Gastroesophageal sphincter (tissue), 3 donors: ENCODE data around the gene PRDM16.

ENCODE experiments used
- EP300 ChIP-seq: sonication (generic); formaldehyde crosslinking; IDR thresholded peaks from one replicate; pipeline ENCODE4 v1.6.1; 2017; ENCODE audit warnings: antibody characterized with exemption, mild to moderate bottlenecking
- POLR2A ChIP-seq, 2 donors: fragments of 450-650 bp; IDR thresholded peaks; one replicate each; pipeline ENCODE4 v1.6.1; 2017; ENCODE audit warnings: antibody characterized with exemption in 2 of 2, mild to moderate bottlenecking in 2 of 2, moderate library complexity in 1 of 2
- TF ChIP-seq, protein P1 (sequence below), 4 experiments: fragments of 200-600 bp in 2 of 4; fragments of 450-650 bp in 2 of 4; sonication (generic) in 1 of 4; IDR thresholded peaks; one replicate each; pipeline ENCODE4 v1.5.1; 2017 to 2019; ENCODE audit warnings: antibody characterized with exemption in 4 of 4, mild to moderate bottlenecking in 2 of 4, moderate library complexity in 2 of 4

DNA sequence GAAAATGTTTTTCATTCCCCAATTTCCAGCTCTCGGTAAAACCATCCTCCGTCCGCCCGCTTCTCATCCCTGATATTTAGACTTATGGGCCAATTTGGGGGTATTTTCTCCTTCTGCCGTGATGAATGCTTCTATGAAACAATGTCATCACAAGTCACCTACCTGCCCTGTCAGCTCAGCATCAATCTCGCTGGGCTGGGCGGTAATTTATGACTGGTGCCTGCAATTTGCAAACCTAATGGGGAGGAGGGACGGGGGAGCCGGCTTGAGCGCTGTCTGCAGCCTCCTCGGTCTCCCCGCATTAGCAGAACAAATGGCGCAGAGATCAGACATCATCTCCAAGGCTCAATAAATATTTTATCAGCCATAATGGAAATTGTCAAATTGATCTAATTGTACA lies 72.1 kb downstream of the PRDM16 start:
- TF ChIP-seq, protein P1, sequence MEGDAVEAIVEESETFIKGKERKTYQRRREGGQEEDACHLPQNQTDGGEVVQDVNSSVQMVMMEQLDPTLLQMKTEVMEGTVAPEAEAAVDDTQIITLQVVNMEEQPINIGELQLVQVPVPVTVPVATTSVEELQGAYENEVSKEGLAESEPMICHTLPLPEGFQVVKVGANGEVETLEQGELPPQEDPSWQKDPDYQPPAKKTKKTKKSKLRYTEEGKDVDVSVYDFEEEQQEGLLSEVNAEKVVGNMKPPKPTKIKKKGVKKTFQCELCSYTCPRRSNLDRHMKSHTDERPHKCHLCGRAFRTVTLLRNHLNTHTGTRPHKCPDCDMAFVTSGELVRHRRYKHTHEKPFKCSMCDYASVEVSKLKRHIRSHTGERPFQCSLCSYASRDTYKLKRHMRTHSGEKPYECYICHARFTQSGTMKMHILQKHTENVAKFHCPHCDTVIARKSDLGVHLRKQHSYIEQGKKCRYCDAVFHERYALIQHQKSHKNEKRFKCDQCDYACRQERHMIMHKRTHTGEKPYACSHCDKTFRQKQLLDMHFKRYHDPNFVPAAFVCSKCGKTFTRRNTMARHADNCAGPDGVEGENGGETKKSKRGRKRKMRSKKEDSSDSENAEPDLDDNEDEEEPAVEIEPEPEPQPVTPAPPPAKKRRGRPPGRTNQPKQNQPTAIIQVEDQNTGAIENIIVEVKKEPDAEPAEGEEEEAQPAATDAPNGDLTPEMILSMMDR (IDR thresholded peaks at IDR 0.05) = no peak
- TF ChIP-seq EP300 (no peak), POLR2A (IDR thresholded peaks at IDR 0.05) (no peak)
